Fibroblast of mammary gland (primary cell): ENCODE results near the gene VWA5B1.

Source experiments
- DNase-seq: peaks from one replicate; pipeline ENCODE4 v3.0.0-alpha.2; 2010; ENCODE audit warnings: low read depth
- H3K4me3 ChIP-seq: 2 replicates; pipeline ENCODE4 v1.5.1; 2011; ENCODE audit warnings: low read depth, mild to moderate bottlenecking, low read length, moderate library complexity; ENCODE audit not compliant: control insufficient read depth
- CTCF ChIP-seq: conservative IDR thresholded peaks from 2 replicates; pipeline ENCODE4 v1.5.1; 2011; ENCODE audit warnings: low read depth, low read length, inconsistent platforms; ENCODE audit not compliant: control insufficient read depth, insufficient read depth

Gene VWA5B1

GRCh38 chr1:20344738-20345137, 54.1 kb downstream of the VWA5B1 start:
- no peak for TF ChIP-seq CTCF
- no peak for DNase-seq
- H3K4me3 ChIP-seq: no peak overlapping the region

- DNase-seq: no peak
- TF ChIP-seq CTCF: no peak
- H3K4me3 ChIP-seq: no peak overlapping the region
Measured at GRCh38 chr1:20345419-20345818, 54.7 kb downstream of the VWA5B1 start.

- no peak for DNase-seq
- no peak overlapping the region for H3K4me3 ChIP-seq
- no peak for TF ChIP-seq CTCF
Measured at GRCh38 chr1:20346433-20346832, 55.8 kb downstream of the VWA5B1 start.

GRCh38 chr1:20347699-20348098, 57.0 kb downstream of the VWA5B1 start:
- no peak overlapping the region for H3K4me3 ChIP-seq
- no peak for DNase-seq
- no peak for TF ChIP-seq CTCF

- no peak for TF ChIP-seq CTCF
- DNase-seq: no peak
- H3K4me3 ChIP-seq: no peak overlapping the region
Measured at GRCh38 chr1:20348326-20348915, 57.7 kb downstream of the VWA5B1 start.

GRCh38 chr1:20349561-20349960, 58.9 kb downstream of the VWA5B1 start:
- no peak overlapping the region for H3K4me3 ChIP-seq
- TF ChIP-seq CTCF: no peak
- DNase-seq: no peak

- DNase-seq: no peak
- TF ChIP-seq CTCF: no peak
- no peak overlapping the region for H3K4me3 ChIP-seq
Measured at GRCh38 chr1:20349971-20350370, 59.3 kb downstream of the VWA5B1 start.
